Right lobe of liver (tissue), 4 donors: Measurements from ENCODE around the gene PCDHGB1.

Experiments used
- CTCF ChIP-seq, 4 donors: fragments of 200-600 bp in 3 of 4; fragments of 450-650 bp in 1 of 4; IDR thresholded peaks; one replicate each; pipeline versions ENCODE4 v1.5.1 to v1.8.0; 2016 to 2022; ENCODE audit warnings: antibody characterized with exemption in 4 of 4, mild to moderate bottlenecking in 2 of 4
- POLR2A ChIP-seq: fragments of 450-650 bp; IDR thresholded peaks from one replicate; pipeline ENCODE4 v1.6.1; 2017; ENCODE audit warnings: antibody characterized with exemption, mild to moderate bottlenecking
- donor health status: DM: no; HTN: no; CAD: no.
- donor health status: DM: no; HTN: no; CAD: no.
- donor health status: DM: no; HTN: yes; CAD: no.

DNA sequence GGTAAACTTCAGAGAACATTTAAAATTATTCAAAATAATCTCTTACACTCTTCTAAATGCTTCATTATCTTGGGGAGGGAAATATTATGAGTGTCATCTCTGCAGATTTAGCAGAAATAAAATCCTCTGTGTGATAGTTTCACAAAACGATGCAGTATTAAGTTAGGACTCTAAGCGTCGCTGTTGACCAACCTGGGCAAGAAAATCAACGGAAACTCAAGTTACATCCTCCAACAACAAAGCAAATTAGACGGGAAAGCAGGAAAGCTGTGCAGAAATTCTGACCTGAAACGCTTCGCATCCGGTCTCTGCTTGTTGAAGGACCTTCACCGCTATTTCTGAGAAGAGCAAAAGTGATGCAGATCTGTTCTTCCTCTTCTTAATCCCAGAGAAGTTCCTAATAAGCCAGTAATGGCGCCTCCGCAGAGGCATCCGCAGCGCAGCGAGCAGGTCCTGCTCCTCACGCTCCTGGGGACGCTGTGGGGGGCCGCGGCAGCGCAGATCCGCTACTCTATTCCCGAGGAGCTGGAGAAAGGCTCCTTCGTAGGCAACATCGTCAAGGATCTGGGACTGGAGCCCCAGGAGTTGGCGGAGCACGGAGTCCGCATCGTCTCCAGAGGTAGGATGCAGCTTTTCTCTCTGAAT is 23.9 kb downstream of the PCDHGB1 start, which contains the start of gene PCDHGA6:
- TF ChIP-seq CTCF (IDR thresholded peaks at IDR 0.05) (peak; percentile 4 to 31 (median 26)), POLR2A (no peak)
